ENCODE results near the gene RNF144B.
"Not testable (repeated sequence)": the region's sequence is repeated elsewhere in the genome, so short reads cannot be mapped to it uniquely, and the experiment has no call there.

The RNF144B gene

DNA sequence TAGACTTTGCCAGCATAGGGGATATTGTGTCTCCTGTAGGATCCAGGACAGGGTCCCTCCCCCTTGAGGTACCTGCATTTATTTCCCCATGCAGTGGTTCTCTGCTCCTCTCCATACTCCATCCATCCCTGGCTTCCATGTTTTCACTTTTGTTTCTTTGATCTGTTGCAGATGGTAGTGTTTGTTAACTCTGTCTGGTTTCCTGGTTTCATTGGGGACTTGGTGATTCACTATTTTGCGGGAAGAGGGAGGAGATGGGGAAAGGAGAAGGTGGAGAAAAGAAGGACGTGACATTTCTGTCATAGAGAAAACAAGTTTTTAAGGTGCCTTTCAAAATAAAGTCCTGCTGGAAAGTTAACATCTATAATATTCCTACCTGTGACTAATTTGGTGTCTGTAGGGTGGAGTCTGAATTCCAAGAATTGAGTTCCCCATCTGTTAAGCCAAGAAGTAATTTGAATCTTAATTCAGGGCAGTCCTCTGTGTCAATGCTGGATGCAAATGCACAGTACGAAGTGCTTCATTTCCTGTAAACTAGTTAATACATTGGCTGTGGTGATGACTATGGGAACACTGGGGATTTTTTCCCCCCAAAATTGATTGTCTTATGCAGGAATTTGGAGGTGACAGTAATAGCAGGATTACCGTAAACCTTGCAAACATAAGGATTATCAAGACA, 6.9 kb upstream of the RNF144B start:
- no peak for DNase-seq

GRCh38 chr6:18380851-18381250, 6.3 kb upstream of the RNF144B start:
- DNase-seq: no peak

- DNase-seq: no peak
These were observed 3.7 kb upstream of the RNF144B start for GRCh38 chr6:18383441-18383840.

GRCh38 chr6:18384621-18385020, 2.5 kb upstream of the RNF144B start:
- DNase-seq: no peak

- no peak for DNase-seq
These were observed 713 bp upstream of the RNF144B start for GRCh38 chr6:18386298-18386976.

DNA sequence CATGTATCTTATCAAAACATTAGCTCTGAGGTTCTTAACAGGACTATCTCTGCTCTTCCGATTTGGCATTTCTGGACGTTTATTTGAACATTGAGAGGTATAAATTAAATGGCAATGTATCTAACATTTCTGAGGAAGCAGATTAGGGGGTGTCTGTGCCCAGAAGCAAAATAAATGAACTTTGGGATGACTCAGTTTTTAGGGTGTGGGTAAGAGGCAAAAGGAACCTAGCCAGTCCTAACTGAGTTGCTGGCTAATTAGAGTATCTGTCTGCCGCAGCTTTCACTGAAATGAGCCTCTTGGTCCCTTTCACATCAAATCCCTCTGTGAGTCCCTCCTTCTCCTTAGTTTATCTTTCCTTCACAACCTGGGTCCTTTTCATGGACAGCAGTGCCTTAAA, 1.1 kb downstream of the RNF144B start:
- DNase-seq: no peak

DNA sequence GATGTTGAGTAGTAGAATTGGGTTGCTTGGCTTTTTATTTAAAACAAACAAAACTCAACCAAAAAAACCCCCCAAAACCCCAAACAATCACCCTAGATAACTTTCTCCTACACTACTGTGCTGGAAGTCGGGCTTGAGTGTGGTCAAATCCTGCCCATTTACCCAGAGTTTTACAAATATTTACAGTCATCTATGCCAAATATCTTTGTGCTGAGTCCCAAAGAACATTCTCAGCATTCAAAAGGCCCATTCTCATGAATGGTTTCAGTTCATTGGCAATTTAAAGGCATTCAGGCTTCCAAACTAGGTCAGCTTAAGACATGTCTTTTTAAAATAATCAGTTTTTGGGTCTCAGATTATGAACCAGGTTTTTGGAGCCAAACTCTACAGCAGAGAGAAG, 1.8 kb downstream of the RNF144B start:
- DNase-seq: no peak

DNA sequence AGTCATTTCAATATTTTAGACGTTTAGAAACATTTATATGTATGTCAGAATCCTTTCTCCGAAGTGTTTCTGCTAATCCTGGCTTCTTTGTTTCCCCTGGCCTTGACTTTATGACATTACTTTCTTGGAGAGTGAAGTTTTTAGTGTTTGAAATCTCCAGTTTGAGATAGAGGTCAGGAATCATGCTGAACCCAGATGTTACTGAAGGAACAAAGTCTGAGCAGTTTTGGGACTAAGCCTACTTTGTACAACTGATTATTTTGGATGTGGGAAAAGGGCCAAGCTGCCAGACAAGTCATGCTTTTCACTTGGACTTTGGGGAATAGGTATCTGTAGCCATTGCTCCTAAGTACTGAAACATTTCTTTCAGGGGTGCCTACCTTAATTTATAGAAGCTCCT, 2.3 kb downstream of the RNF144B start:
- no peak for DNase-seq

DNA sequence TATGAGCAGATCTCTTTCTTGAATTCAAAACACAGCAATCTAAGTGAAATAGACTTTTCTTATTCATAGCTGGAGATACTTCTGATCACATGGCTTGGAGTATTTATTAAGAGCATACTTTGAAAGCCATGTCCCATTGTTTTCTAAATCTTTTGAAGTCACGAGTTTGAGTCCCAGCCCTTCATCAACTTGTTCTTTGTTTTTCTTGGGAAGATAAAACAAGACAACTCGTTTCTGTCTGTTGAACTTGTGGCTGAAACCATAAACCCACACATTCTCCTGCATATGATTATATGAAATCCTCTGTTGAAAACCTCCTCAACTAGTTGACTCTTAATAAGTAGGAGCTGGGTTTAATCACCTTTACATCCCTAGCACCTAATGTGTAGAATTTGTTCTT, 3.3 kb downstream of the RNF144B start:
- DNase-seq: no peak

GRCh38 chr6:18391023-18391422, 3.9 kb downstream of the RNF144B start:
- no peak for DNase-seq

GRCh38 chr6:18392346-18392877, 5.3 kb downstream of the RNF144B start:
- no peak for DNase-seq

DNA sequence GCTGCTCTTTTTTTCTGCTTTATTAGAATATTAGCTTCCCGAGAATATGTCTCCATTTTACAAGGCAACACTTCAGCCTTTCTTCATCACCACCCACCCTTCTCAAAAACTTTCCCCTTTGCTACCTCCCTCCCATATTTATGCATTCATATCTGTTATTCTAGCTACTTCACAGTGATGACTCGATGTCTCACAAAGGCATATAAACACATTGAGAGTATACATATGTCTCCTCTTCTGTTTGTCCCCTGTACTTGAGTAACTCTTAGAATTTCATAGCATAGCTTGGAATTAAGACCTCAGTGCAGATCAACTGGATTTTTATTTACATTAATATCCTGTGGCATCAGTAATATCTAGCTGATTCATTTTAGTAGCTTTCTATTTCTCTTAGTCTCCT, 6.5 kb downstream of the RNF144B start:
- DNase-seq: no peak

DNA sequence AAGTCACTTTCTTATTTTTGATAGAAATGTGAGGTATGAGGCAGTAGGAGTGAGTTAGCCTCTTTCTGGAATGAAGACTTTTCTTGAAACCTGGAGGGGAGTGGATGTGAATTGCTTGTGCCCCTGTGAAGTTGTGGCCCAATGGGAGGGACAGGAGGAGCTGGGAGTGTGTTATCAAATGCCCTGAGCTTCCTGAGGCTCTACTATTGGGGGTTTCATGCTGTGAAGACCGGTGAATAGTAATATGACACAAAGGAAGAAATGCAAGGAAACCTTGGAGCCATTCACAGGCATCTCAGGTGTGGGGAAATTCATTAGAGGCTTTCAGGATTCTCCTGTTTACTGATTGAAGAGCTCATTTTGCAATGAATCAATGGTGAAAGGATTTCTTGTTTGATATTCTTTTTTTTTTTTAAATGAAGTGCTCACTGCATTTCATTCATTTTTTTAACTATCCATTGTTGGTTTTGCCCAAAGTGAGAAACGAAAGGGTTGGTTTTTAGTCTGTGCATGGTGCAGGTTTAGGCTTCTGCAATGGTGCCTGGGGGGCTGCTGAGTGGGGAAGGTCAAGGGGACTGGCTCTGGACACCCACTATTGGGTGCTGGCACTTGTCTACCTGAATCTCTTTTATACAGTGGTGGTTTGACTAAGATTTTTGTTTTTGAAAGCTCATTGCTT, 8.2 kb downstream of the RNF144B start:
- DNase-seq: no peak

DNA sequence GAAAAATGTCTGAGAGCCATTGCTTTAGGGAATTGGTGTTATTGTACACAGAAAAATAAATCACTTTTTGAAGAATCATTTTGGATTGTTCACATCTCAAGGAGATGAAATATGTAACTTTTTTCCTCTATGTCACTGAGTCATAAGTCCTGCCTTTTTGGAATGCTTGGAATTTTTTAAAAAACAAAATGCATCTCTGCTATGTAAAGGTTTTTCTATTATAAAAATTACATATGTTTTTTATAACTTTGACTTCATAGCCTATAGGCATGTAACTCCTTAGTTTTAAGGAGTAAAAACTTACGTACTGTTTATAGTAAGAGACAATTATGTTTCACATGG, 8.7 kb downstream of the RNF144B start:
- no peak for DNase-seq

GRCh38 chr6:18397701-18398100, 10.6 kb downstream of the RNF144B start:
- no peak for DNase-seq

DNA sequence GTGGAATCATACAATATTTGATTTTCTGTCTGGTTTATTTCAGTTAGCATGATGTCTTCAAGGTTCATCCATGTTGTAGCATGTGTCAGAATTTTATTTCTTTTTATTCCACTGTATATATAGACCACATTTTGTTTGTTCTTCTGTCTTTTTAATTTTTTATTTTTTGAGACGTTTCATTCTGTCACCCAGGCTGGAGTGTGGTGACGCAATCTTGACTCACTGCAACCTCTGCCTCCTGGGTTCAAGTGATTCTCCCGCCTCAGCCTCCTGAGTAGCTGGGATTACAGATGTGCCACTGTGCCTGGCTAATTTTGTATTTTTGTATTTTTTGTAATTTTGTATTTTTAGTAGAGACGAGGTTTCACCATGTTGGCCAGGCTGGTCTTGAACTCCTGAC, 11.1 kb downstream of the RNF144B start:
- not testable (repeated sequence) for DNase-seq

DNA sequence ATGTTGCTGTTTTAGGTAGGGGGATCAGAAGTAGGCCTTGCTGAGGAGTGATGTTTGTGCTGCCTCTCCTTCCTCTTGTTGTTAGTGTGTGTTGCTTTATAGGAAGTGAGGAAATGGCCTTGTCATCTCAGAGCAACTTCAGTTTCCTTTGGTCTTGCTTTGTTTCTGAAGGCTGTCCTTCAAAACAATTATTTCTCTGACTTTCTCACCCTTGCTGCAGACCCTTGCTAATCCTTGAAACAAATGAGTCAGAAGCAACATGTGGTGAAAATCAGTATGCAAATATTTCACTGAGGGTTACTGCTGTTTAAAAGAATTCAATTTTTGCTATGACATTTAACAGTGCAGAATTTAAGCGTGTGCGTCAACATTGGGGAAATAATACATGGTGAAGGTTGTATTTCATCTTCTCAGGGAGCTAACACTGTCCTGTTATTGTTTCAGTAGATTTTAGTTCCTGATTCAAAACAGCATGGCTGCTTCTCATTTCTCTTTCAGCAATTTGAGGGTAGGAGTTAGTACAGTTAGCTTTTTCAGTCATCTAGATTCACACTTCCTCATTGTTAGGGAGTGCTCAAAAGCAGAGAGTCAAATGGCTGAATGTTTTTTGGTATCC, 13.8 kb downstream of the RNF144B start:
- no peak for DNase-seq

GRCh38 chr6:18404965-18405364, 17.8 kb downstream of the RNF144B start:
- not testable (repeated sequence) for DNase-seq

DNA sequence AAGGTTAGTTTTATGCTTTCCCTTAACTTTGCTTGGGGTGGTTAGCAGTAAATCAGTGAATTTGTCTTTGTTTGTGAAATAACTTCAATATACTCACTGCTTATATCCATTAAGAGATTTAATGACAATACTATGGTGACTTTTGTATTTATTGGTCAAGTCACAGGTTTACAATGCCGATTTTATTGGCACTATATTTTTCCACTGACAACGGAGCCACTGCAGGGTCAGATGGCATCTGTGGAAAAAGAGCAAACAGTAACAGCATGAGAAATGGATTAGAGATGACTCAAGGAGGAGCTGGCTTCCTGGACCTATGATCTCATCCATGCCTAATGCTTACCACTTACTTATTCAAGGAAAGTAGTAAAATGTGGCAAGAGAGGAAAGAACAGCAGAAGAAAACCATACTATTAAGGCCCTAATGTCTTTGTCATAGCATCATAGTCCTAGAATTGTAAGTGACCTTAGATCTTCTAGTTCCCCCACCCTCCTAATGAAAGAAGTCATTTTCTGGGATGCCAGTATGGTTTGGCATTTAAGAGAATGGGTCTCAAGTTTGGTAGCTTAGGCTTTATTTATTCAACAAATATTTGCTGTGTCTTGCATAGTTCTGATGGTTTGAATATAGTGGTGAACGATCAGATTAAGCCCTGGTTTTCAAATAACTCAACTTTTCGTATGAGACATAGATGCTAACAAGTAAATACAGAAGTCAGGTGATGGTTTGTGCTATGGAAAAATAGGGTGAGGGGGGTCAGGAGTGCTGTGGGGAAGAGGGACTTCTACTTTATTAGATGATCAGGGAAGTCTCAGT, 18.5 kb downstream of the RNF144B start:
- no peak for DNase-seq

DNA sequence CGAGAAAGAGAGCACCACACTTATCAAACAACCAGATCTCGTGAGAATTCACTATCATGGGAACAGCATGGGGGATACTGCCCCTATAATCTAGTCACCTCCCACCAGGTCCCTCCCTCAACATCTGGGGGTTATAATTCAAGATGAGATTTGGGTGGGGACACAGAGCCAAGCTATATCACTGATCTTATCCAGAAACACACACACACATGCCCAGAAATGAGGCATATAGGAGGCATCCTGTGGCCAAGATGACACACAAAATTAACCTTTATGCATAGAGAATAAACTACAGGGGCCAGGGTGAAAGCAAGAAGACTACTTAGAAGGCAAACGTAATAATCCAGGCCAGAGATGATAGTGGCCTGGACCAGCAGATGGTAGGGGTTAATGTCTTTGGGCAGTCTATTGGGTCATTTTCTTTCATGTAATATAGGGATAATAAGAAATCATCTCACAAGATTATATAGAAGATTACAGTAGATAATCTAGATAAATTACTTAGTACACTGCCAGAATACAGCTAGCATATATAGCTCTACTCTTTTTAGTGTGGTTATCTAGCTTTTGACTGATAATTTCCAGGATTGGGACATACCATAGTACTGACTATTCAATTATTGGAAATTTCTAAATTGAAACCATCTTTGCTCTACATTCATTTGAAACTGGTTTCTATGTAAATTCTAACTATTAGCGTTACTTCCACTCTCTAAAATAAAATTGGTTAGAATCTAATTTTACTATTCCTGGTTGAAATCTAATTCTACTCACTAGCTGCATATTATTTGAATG, 20.0 kb downstream of the RNF144B start:
- no peak for DNase-seq

DNA sequence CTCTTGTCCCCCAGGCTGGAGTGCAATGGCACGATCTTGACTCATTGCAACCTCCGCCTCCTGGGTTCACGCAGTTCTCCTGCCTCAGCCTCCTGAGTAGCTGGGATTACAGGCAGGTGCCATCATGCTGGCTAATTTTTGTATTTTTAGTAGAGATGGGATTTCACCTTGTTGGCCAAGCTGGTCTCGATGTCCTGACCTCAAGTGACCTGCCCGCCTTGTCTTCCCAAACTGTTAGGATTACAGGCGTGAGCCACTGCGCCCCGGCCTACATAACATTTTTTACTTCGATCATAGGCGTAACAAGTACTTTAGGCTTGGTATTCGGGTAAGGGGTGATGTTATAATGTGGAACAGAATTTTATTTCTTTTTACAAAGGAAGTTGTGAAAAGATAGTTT, 22.5 kb downstream of the RNF144B start:
- not testable (repeated sequence) for DNase-seq

DNA sequence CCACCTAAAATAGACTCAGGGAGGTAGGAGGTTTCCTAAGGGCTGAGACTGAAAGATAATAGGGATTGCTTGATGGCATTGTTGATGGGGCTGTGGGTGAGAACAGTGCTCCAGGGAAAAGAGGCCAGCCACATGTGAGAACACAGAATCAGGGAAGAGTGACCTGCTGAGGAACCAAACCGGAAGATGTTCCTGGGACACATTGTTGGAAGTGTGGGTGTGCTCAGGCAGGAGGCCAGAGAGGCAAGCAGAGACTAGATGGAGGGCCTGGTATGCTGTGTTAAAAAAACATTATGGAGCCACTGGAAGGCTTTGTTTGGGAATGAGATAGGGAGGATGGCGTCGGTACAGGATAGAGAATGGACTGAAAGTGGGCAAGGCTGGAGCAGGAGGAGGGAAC, 23.3 kb downstream of the RNF144B start:
- DNase-seq: no peak

Measured in DMS79 (cell line).